ENCODE results near the gene EIF1B.

The EIF1B gene

GRCh38 chr3:40355410-40355809, 45.9 kb downstream of the EIF1B start:
- DNase-seq = no peak

- no peak for DNase-seq
These were observed 48.9 kb downstream of the EIF1B start for GRCh38 chr3:40358454-40358853.
